GM21825 (cell line): ENCODE results near the gene EDIL3.
A peak's percentile ranks its signal among the peaks of the same experiment; 100 is the strongest.
"Not testable (repeated sequence)": the region's sequence is repeated elsewhere in the genome, so short reads cannot be mapped to it uniquely, and the experiment has no call there.

Experiments
- ATAC-seq: cut with Tn5 transposase; IDR thresholded peaks from one replicate; pipeline ENCODE4 v1.9.1; 2021; ENCODE audit warnings: mild to moderate bottlenecking, moderate library complexity; ENCODE audit not compliant: unreplicated experiment

The EDIL3 gene

DNA sequence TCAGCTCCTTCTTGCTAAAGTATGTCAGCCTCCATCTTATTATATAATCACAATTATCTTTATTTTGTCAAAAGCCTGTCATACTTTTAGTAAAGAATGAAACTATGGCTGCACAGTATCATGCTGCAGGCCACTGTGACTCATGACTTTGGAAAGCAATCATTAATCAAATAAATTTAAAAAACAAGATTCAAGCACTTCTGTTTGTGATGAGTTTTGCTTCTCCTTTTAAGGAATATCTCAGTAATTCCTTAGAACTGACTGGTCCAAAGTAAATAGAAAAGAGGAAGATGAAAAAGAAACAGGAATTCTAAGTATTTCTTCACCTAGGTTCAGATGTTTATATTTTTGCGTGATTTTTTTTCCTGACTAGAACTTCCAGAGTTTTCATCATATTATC, 83.1 kb downstream of the EDIL3 start:
- no peak for ATAC-seq

DNA sequence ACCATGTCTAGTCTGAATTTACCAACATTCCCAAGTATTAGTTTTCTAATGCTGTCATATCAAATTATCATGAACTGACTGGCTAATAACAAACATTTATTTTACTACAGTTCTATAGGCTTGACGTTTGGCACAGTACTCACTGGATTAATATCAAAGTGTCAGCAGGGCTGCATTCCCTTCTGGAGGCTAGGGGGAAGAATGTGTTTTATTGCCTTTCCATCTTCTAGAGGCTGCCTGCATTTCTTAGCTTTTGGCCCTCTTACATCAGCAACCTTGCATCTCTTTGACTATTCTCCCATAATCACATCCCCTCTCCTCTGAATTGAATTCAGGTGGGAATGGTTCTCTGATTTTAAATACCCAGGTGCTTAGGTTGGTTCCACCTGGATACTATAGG, 84.7 kb downstream of the EDIL3 start:
- ATAC-seq: no peak

- no peak for ATAC-seq
Measured at GRCh38 chr5:84298628-84299027, 86.1 kb downstream of the EDIL3 start.

DNA sequence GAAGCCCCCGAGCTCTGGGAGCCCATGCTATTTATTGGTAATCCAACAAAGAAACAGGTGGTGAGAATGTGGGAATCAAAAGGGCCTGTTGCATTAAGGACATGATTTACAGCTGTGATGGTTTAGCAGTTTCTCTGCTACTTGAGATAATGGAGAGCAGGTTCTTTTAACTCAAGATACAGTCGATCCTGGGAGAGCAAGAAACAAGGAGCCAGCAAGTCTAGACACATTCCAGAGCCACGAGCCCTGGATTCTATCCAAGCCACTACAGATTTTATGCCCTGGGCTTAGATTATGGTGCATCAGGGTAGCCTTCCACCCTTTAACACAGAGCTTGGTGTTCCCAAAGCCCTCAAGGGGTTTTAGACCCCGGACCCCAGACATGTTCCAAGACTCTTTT, 87.0 kb downstream of the EDIL3 start:
- not testable (repeated sequence) for ATAC-seq

DNA sequence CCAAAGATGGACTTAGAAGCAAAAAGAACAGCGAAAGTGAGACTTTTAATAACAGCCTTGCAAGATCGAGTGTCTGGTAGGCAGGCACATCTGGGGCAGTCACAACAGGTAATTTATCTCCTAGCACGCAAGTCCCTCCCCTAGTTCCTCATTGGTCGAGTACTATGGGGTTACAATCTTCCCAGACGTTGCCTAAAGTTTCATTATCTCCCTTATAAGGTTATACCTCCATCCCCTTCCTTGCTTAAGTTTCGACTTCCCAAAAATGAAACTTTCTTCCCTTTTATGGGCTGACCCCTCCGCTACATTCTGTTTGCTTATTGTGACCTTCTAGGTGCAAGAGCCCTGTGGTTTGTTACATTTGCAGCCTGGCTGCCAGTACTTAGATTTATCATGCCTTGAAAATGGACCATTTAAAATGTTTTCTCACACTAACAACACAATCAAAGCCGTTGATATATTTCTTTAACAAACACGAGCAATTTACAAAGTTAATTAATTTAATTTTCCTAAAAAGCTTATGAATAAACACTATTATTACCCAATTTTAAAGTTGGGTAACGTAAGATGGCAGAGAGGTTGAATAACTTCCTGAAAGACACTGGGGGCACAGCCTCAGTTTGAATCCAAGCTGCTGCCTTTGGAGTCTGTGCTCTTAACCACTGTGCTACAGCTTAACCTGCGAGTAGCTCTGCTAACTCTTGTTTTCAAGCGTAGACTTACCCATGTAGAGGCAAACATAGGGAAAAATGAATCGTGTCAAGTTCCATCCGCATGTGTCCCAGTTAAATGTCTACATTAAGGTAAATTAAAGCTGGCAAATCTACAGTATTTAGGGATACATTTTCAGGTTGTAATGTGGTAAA, 91.7 kb downstream of the EDIL3 start:
- no peak for ATAC-seq

GRCh38 chr5:84292000-84292642, 92.6 kb downstream of the EDIL3 start:
- ATAC-seq: no peak

DNA sequence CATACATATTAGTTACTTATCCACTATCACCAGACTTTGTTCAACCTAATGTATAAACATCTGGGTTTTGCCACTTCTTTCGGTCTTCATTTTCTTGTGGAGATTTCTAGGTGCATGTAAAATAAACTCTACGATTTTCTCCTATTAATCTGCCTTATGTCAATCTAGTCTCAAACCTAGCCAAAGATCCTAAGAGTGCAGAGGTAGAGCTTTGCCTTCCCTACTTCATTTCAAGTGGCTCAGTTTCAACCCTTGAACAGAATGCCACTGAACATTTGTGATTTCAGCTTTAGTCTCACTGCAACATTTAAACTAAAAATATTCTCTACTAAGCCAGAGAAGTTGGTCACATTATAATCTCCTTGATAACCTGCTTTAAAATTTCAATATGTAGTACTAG, 94.0 kb downstream of the EDIL3 start:
- no peak for ATAC-seq

DNA sequence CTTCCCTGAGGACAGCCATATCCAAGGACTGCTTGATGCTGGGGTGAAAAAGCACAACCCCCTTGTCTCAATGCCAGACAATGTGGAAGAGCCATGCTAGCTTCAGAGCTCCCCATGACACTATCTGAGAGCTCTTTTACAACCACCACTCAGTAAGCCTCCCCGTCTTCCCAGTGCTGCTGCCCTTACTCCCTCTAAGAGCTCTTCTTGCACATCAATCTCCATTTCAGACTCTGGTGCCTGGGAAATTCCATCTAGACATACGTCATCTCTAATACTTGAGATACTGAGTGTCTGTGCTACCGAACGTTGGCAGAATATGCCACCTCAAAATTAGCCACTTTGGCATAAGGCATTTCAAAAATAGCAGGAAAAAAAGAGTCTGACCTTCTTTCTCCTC, 94.5 kb downstream of the EDIL3 start:
- ATAC-seq: no peak

DNA sequence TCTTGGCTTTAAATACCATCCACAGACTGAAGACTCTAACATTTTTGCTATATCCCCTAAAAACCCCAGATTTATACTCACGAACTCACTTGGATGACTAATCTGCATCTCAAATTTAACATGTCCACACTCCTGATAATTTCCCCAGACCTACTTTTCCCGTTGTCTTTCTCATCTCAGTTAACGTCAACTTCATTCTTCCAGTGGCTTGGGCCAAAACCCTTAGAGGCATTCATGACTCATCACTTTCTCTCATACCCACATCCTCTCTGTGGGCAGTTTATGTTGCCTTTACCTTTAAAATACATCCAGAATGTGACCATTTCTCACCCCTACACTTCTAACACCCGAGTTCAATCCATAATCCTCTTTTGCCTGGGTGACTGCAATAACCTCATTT, 96.7 kb downstream of the EDIL3 start:
- peak; percentile 91 for ATAC-seq

DNA sequence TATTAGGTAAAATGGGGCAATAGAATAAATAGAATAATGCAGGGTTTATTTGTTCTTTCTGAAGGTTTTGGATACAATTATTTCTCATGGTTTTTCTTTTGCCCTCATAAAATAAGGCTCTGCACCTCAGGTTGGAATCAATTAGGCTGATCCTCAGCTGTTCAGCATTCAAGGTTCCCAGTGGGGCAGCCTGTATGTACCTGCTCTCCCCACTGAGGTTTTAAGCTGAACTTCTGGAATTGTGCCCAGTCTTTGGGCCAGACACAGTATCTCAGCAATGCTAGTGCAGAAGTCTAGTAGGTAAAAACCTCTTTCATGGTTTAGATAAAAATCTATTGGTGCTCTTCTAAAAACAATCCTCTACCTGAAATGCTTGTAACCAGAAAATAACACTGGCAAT, 98.0 kb downstream of the EDIL3 start:
- ATAC-seq: no peak

DNA sequence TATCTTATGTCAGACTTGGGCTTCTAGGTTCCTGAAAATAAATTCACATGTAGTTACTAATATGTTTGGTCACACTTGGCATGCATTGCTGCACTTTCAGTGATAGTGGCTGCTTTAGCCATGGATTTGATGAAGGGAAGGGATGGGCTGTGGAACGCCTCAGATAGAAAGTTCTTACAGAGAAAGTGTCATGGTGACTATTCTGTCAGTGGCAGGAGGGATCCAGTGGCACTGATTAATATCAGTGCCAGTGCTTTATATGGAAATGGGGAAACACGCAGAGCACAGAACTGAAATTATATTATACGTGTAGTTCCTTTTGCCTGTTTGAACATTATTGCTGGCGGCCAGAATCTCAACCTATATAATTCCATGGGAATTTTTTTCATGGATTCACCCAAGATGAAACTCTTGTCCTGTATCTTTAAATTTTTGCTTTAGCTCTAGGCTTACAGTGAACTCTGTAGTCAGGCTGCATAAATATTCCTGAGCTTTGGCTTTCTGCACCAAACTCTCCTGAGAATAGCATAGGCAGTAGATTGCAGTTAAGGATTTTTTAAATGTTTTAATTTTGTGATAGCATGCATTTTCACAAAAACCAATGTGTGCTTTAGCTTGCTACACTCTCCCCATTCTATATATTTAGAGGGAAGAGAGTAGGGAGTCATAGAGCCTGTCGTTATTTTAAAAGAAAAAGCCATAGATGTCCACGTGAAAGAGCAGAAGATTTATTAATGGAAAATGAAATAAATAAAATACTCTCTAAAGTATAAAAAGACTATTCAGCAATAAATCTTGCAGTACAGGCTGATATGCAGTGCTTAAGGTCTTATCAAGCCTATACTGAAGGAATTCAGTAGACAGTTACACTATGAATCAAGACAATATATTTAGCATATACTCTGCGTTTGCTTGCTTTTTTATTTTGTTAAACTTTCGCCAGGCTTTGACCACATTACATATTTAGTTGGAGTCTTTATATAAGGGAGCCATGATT, 98.7 kb downstream of the EDIL3 start:
- ATAC-seq: no peak

- no peak for ATAC-seq
Measured at GRCh38 chr5:84281383-84281782, 103.3 kb downstream of the EDIL3 start.

DNA sequence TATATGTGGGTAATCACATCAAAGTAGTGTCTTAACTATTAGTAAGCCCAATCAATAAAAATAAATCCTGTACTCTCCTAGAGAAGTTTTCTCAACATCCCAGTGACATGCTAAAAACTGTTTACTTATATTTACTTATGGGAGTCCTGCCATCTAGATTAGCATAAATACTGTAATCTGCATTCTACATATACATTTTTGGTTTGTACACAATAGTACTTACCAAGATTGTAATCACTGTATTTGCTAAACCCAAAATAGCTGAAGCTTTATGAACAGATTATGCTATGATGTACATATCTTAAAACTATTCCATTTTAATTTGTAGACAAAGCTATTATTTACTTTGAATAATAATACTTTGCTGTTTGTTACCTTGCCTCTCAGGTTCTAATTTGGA, 105.4 kb downstream of the EDIL3 start:
- ATAC-seq: no peak

GRCh38 chr5:84275609-84276008, 109.1 kb downstream of the EDIL3 start:
- no peak for ATAC-seq

DNA sequence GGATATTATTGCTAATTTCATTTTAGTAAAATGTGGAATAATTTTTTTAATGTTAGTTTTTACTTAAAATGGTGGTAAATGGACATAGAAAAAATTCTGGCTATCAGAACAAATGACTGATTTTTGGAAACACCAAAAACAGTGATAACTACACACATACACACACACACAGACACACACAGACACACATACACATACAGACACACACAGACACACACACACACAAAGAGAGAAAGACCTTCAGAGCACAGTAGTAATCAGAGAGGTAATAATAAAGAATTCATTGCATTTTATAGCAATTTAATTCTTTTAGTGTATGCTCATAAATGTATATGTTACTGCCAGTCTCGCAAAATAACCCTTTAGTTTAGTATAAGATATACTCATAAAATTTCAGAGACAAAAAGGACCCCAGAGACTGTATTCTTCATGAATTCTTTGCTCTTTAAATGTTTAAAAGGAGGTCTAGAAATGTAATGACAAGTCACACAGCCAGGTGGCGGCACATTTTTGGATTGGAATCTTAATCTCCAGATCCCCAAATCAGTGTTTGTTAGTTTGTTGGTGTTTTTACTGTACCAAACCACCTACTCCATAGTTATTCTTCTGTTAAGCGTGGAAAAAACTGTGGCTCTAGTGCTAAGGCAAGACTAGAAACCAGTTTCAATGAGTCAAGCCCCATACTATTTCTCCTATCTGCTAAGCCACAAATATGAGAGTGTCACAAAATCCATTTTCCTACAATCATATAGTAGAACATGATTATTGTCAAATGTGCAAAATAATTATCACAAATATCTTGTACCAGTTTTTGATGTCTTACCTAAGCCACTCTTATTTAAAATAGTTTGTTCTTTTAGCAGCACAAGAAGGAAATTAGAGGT, 109.9 kb downstream of the EDIL3 start:
- ATAC-seq: no peak

- no peak for ATAC-seq
Measured at GRCh38 chr5:84273517-84273883, 111.2 kb downstream of the EDIL3 start.

- ATAC-seq: no peak
Measured at GRCh38 chr5:84272771-84273516, 111.7 kb downstream of the EDIL3 start.

DNA sequence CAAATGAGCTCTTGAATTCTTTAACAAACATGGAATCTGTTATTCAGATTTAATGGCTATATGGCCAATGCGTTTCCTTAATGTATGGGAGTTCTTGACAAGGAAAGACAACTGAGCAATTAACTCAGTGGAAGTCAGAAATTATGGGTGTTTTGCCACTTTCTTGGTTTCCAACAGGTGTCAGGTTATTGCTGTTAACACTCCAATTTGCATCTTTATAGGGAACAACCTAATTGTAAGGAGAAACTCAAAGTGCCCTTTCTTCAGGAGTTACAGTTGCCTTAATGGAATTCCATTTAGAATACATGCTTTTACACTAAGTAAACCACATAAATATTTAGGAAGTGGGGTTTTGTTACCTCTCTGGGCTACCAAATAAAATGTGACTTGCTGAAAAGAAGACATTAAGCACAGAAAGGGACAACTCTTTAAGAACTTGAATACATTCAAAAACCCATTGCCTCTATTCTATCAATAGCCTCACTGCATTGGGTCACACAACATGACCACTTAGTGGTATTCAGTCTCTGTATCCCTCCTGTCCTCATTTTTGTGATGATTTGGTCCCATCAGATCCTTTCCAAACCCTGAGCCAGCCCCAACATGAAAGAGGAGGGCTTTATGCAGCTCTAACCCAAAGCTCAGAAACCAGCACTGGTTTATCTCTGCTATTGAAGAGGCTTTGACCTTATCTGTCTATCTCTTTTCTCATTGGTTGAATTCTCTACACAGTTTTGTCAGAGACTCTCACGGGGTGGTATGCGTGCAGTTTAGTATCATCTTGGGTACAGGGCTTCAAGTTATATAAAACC, 118.7 kb downstream of the EDIL3 start:
- ATAC-seq: no peak

GRCh38 chr5:84265130-84265529, 119.5 kb downstream of the EDIL3 start:
- no peak for ATAC-seq
